ENCODE measurements around the gene SFMBT2.

Gene SFMBT2

DNA sequence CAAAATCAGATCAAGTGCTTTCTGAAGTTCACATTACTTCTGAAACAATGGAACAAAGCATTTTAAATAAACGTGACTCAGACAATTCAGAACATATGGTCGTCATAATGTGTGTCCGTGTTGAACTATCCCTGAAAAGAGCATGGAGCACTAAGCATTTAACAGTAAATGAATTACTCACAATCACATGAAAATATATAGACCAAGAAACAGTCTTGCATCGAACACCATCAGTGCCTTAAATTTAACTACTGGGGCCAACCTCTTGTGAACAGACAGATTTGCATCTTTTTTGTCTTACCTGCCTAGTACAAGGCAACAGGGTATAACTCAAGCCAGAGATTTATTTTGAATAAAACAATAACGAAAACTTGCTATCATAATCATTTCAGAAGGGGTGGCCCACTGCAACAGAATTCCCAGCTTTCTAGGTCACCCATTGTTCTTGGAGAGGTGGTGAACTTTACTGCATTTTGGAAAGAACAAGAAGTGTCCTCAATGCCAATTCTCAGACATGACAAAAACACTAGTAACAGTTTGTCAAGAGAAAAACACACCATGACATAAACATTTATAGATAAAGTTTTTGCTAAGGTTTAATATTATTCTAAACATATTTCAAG, 293.5 kb downstream of the SFMBT2 start:
- in situ Hi-C loops (cut with MboI; ENCODE audit: low sequenced_read_pairs), result no loop called here

- in situ Hi-C loops (cut with MboI; ENCODE audit: low sequenced_read_pairs), result no loop called here
Observed at GRCh38 chr10:7111561-7111960, 299.3 kb downstream of the SFMBT2 start.

DNA sequence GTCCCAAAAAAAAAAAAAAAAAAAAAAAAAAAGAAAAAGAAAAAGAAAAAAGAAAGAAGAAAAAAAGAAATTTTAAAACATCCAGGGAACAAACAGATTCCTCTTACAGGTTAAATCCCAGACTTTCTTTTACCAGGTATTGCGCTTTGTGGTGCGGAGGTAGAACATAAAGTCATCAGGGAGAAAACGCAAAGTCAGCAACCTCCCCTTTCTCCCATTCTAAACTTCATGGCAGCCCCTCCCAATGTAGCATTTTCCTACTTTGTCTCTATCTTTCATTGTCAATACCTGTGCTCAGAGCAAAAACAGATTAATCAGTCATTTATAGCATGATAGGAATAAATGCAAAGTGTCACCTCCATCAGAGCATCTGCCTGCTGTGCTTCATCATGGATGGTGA, 299.7 kb downstream of the SFMBT2 start:
- in situ Hi-C loops (cut with MboI; ENCODE audit: low sequenced_read_pairs), result no loop called here
